ENCODE data around the gene RASL10A. TPM values are rescaled to one million over a fixed set of nuclear protein-coding genes. Genes with fewer than 3 reads are reported as not detected.
"Not testable (repeated sequence)": the region's sequence is repeated elsewhere in the genome, so short reads cannot be mapped to it uniquely, and the experiment has no call there.

Gene RASL10A, protein sequence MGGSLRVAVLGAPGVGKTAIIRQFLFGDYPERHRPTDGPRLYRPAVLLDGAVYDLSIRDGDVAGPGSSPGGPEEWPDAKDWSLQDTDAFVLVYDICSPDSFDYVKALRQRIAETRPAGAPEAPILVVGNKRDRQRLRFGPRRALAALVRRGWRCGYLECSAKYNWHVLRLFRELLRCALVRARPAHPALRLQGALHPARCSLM
- 1.1 and 2.7 TPM in 2 replicates for total RNA-seq

DNA sequence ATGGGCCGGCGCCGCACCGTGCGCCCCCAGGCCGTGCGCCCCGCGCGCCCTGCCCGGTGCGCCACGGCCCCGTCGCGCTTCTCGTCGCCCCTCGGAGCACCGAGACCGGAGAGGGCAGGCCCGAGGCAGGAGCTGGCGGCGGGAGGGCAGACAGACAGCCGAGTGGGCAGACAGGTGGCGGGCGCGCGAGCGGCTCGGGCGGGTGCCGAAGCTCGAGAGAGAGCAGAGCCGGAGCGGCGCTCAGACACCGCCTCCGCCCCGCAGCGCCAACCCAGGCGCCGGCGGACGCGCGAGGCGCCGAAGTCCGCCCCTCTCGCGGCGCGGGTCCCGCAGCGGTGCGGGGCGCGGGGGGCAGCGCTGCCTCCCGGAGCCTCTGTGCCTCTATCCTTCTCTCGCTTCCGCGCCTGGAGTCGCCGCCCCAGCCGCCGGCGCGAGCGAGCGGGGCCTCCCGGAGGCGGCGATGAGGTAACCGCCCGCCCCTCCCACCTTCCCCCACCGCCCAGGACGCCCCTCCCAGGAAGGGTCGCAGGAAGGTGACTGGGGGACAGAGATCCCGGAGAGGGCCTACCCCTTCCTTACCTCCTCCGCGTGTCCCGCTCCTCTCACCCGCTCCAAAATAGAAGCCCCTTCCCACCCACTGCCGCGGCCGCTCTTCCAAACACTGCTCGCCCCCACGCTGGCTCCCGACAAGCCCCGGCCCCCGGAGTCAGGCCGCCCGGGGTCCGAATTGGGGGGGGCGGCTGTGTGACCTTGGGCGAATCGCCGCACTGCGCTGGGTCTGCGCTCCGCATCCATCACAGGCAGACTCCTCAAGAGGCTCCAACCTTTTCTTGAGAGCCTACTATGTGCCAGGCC lies at the start of gene RASL10A:
Gene RASL10A, minus strand, starts transcription at position 412 of the 855 bp plus-strand sequence. CDS start 451 bp downstream, outside the sequence.
- DNase-seq, result peak; percentile 29

DNA sequence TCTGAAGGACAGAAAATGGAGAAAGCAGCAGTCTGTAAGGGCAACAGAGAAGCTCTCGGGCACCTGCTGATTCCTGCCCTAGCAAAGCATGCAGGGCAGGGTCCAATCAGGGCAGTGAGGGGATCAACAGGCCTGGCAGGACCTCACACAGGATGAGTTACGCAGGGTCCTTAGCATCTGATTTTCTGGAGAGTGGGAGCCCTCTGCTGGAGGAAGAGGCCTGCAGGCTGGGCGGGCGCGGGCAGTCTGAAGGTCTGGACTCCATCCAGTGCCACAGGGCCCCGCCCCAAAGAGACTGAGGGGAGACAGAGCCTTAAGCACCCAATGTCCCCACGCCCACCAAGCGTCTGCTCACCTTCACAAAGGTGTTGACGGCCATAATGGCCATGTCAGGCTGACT lies 44.0 kb upstream of the RASL10A start:
- peak; percentile 83 for DNase-seq

- not testable (repeated sequence) for DNase-seq
These were observed 41.8 kb upstream of the RASL10A start for GRCh38 chr22:29357193-29357890.

DNA sequence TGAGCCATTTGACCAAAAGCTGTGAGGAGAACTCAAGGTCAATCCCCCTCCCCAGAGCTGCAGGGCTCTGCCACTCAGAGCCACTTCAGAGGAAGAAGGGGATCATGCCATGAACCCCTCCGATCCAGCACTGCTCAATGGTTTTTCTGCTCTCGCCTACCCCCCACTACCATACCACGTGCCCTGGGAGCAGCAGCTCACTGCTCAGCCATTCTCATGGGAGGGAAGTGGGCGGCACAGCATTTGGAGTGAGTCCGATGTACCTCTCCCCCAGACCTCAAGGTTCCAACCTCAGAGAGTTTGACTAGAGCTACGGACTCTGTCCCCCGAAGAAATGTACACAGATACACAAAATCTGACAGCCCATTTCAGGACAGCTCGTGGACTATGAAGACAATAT lies 38.4 kb upstream of the RASL10A start:
- no peak for DNase-seq

GRCh38 chr22:29353286-29353685 lies 37.8 kb upstream of the RASL10A start:
- no peak for DNase-seq

- no peak for DNase-seq
These were observed 37.3 kb upstream of the RASL10A start for GRCh38 chr22:29352778-29353177.

GRCh38 chr22:29351891-29352290 lies 36.4 kb upstream of the RASL10A start:
- DNase-seq, result no peak

- no peak for DNase-seq
These were observed 35.5 kb upstream of the RASL10A start for GRCh38 chr22:29351042-29351441.

GRCh38 chr22:29348956-29349355 lies 33.5 kb upstream of the RASL10A start:
- DNase-seq, result no peak

GRCh38 chr22:29348041-29348440 lies 32.5 kb upstream of the RASL10A start:
- DNase-seq, result no peak

- DNase-seq, result no peak
These were observed 31.2 kb upstream of the RASL10A start for GRCh38 chr22:29346659-29347058.

GRCh38 chr22:29345932-29346331 lies 30.4 kb upstream of the RASL10A start:
- no peak for DNase-seq

DNA sequence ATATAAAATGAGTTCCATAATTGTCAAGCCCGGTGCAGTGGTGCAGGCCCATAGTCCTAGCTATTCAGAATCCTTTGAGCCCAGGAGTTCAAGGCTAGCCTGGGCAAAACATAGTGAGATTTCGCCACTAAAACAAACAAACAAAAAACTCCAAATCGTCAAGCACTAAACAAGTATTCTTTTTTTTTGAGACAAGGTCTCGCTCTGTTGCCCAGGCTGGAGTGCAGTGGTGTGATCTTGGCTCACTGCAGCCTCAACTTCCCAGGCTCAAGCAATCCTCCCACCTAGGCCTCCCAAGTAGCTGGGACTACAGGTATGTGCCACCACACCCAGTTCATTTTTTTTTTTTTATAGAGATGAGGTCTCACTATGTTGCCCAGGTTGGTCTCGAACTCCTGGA lies 29.4 kb upstream of the RASL10A start:
- not testable (repeated sequence) for DNase-seq

DNA sequence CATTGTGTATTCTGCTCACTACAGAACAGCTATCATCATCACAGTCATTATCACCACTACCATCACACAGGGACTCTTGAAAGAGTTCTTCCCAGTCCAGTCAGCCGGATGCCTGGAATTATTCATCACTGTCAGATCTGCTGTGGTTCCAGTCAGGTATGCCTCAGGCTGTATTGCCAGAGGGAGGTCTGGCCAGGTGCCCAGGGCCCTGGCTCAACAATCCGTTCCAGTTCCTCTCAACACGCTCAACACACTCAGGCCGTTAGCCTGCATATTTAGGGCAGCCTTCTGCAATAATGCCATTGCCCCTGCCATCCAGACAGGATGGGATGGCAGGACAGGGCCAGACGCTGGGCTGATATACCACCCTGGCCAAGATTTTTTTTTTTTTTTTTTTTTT lies 28.6 kb upstream of the RASL10A start:
- peak; percentile 69 for DNase-seq

DNA sequence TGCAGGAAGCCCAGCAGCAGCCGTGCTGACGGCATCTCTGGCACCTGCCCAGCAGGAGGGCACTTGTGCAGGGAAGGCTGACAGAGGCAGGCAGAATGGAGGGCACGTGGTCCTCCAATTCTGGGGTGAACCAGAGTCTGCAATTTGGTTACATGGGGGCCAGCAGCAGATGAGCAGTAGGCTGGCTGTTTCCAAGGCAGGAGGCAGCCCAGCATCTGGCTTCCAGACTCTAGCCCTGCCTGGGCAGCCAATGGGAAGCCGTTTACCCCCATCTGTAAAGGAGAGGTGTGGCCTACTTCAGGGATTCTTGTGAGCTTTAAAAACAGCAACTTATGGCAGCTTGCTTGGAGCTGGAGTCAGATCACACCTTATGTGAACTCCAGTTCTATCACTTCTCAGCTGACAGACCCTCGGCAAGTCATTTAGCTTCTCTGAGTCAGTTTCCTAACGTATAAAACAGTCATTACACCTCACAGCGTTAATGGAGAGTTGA lies 27.9 kb upstream of the RASL10A start:
- DNase-seq, result no peak

DNA sequence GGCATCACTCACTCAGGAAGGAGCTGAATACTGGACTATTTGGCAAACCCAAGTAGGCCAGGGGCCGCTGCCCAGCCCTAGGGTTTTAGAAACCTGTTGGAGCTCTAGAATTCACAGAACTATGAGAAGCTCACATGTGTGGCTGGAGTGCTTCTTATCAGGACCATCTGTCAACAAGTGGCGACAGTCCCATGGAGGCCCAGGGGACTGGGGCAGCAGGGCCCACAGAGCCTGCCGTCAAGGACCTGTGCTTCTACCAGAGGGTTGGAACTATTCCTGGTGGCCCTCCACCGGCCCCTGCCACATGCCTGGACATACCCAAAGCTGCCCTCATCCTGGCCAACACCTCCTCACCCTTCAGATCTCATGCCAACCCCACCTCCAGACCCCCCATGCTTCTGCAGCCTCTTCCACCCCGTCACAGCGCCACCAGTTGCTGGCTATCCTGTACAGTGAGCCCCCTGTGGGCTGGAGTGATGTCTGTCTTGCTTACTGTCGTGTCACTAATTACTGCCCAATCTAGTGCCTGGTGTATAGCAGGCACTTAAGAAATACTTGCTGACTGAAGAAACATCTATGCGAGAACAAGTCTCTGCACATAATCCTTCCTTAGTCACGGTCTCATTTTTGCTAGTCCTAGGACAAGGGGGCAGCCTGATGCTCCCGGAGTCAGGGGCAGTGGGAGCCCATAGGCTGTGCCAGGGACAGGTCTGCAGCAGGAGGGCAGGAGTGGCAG lies 27.2 kb upstream of the RASL10A start:
- no peak for DNase-seq

DNA sequence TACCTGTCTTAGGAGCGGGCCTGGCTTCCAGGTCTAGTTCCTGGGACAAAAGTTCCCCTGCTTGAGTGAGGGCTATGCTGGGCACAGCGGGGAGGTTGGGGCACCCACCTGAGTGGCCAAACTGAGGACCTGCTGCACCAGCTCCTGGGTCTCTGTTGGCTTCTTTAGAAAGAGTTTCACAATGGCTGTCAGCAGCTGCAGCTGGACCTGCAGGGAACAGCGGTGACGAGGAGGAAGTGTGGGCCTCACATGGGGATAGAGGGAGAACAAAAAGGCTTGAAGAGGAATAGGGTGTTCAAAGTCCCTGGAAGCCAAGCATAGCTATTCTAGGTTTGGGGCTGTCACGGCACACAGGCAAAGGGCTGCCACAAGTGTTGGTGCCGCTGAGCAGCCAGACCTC lies 26.7 kb upstream of the RASL10A start:
- DNase-seq, result no peak

GRCh38 chr22:29341849-29342127 lies 26.3 kb upstream of the RASL10A start:
- DNase-seq, result no peak

DNA sequence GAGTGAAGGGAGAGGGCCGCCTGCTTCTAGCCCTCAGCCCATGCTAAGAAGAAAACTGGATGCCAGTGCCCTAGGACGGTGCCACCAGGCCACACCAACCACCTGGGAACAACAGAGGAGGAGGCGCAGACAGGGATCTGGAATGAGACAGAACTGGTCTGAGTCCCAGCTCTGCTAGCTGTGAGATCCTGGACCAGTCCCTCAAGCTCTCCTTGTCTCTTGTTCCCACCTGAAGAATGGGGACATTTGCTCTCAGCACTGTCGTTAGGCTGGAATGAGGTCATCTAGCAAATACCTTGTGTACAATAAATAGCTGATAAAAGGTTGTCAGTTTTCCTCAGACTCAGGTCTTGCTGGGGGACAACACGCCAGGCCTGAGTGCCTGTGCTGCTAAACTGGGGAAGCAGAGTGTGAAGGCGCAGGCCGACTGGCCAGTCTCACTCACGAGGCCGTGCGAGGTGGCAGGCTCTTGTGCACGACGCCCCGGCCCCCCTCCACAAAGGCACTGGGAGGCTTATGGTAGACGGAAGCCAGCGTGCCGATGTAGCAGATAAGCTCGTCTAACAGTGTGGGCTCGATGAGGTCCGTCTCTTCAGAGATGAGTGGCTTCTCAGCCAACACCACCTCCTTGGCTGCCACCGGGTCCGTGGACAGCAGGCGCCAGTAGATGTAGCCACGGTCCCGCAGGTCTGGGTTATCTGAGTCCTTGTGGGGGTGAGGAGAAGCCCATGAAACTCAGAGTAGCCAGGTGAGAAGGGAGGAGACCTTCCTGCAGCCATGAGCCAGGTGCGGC lies 25.8 kb upstream of the RASL10A start:
- no peak for DNase-seq

DNA sequence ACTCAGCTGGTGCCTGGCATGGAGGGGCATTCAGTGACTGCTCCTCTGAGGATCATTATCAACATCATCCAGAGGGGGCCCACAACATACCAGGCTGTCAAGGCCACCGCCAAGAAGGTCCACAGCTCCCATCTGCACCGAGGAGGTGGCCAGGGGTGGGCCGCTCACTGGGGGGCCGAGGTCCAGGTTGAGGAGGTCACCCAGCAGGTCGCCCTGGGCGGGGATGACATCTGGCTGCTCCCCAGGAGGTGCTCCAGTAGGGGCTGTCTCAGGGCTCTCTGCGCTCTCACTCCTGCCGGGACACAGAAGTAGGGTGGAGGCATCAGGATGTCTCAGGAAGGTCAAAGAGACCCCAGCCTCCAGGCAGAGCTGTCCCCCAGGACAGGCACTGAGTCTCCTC lies 25.1 kb upstream of the RASL10A start:
- DNase-seq, result no peak

DNA sequence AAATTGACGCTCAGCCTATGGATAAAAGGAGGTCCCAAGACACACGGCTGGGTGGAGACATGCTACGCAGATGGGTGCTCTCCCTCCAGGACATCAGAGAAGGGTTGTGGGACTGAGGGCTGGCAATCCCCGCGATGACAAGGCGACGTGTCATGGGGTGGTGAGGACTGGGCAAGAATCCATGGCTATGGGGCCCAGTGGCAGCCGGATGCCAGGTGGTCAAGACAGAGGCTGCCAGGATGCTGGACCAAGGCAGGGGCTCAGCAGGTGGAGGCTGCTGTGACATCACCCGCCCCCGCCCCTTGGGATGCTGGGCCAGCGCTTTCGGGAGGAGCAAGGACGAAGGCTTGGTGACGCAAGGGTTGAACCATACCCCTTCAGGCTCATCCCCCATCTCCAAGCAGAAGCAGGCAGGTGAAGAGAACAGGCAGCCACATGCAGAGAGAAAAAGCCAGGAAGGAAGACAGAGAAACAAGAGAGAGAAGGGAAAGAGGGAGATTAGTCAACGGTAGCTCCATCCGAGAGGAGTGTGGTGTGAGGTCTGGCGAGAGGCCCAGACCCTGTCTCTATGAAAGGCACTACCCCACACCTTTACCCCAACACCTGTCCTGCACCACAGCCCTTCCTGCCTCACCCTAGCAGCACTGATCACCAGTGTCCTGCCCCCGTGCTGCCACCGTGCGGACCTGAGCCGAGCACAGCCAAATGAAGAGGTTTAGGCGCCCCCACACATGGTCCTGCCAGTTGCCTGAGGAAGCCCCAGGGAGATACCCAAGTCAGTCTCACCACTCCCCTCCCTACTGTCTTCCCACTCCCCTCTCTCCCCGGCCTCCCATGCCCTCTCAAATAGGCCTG lies 24.1 kb upstream of the RASL10A start:
- DNase-seq, result no peak
